ENCODE measurements around the gene SOCS1.

DNA sequence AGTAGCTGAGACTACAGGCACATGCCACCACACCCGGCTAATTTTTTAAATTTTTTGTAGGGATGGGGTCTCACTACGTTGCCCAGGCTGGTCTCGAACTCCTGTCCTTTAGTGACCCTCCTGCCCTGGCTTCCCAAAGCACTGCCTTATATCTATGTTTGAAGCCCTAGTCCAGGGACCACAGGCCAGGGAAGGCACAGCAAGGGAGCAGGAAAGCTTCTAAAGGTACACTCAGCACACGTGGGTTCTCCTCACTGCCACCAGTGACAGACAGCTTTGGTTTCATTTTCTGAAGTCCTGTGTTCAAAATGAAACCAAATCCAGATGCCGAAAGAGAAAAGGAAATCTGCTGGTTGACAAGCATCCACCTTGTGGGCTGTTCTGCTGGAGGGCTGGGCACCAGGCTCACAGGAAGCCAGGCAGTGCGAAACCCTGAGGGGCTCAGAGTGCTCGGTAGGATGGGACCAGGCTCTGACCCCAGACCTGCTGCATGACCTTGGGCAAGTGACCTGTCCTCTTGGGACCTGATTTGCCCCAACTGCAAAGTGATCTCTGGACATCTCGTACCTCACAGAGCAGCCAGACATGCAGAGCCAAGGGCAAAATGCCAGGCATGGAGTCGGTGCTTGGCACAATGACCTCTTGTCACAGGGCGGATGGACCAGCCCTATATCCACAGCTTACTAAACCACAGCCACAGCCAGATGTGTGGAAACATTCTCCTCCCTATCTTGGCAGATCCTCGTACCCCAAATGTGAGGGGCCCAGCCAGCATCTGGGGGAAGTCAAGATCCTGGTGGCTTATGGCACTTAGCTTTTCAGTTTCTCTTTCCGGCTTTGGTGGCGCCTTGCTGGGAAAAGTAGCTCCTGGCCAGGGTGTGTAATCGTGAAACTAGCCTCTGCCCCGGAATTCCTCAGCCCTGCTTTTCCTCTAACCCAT lies 2.8 kb upstream of the SOCS1 start:
- TF ChIP-seq, protein P1, sequence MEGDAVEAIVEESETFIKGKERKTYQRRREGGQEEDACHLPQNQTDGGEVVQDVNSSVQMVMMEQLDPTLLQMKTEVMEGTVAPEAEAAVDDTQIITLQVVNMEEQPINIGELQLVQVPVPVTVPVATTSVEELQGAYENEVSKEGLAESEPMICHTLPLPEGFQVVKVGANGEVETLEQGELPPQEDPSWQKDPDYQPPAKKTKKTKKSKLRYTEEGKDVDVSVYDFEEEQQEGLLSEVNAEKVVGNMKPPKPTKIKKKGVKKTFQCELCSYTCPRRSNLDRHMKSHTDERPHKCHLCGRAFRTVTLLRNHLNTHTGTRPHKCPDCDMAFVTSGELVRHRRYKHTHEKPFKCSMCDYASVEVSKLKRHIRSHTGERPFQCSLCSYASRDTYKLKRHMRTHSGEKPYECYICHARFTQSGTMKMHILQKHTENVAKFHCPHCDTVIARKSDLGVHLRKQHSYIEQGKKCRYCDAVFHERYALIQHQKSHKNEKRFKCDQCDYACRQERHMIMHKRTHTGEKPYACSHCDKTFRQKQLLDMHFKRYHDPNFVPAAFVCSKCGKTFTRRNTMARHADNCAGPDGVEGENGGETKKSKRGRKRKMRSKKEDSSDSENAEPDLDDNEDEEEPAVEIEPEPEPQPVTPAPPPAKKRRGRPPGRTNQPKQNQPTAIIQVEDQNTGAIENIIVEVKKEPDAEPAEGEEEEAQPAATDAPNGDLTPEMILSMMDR (IDR thresholded peaks at IDR 0.05; ENCODE audit: low read depth, low read length, poor library complexity, severe bottlenecking), result no peak
- no peak for TF ChIP-seq EZH2phosphoT487 (IDR thresholded peaks at IDR 0.05; ENCODE audit: borderline replicate concordance, low read length)
